HG02610 (cell line): ENCODE data around the gene COL20A1.

Experiments
- ATAC-seq: cut with Tn5 transposase; IDR thresholded peaks from one replicate; pipeline ENCODE4 v1.9.1; 2021; ENCODE audit warnings: mild to moderate bottlenecking, moderate library complexity; ENCODE audit not compliant: unreplicated experiment

COL20A1 gene

DNA sequence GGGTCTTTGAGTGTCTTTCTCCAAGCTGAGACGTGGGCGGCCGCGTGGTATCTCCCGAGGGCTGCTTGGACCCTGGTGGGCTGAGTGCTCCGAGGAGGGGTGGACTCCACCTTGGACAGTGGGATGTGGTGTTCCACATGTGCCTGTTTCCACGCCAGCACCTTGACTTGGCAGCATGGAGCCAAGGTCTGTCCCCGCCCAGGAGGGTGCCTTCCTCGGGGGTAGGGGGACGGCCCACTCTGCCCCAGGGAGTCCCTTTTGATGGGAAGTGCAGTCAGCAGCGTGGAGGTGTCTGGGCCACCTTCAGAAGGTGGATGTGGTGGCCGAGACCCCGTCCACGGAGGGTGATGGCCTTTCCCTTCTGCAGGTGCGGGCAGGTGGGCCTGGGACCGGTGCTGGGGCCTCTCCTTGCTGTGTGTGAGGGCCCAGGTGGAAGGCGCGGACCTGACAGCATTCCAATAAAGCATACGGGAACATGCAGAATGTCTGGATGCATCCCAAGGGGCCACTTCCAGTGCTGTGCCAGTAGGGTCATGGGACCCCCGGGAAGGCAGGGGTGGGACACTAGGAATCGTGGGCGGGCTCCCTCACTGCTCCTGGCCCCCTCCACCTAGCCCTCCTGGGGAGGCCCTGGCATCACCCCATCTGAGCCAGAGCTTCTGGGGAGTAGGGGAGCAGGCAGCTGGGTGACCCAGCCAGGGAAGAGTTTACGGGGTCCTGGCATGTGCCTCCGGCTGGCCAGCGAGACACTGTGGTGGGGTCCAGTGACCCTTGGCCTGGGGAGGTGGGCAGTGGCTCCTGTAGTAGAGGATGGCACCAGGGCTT, 3.5 kb upstream of the COL20A1 start:
- ATAC-seq: no peak

GRCh38 chr20:63290136-63290676, 2.8 kb upstream of the COL20A1 start:
- no peak for ATAC-seq

GRCh38 chr20:63290677-63291472, 2.1 kb upstream of the COL20A1 start:
- ATAC-seq: no peak

GRCh38 chr20:63291811-63292210, 1.2 kb upstream of the COL20A1 start:
- ATAC-seq: no peak

GRCh38 chr20:63292292-63292701, 689 bp upstream of the COL20A1 start:
- no peak for ATAC-seq

DNA sequence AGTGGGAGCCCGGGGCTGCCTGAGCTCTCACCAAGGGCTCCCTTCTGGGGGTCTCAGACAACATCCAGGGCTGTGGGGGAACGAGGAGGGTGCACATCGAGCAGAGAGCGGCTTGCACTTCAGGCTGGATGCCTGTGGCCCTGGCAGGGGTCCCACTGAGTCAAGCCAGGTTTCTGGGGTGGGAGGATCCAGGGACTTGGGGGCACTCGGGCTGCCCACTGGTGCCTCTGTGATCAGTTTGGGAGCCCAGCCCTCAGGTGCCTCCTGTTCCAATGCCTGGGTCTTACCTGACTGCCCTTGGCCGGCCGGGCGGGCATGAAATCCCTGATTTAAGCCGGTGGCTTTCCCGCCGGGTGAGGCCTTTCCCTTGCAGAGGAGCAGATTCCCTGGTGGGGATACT, 470 bp downstream of the COL20A1 start:
- ATAC-seq: no peak

- ATAC-seq: no peak
These were observed 1.0 kb downstream of the COL20A1 start for GRCh38 chr20:63293871-63294535.

DNA sequence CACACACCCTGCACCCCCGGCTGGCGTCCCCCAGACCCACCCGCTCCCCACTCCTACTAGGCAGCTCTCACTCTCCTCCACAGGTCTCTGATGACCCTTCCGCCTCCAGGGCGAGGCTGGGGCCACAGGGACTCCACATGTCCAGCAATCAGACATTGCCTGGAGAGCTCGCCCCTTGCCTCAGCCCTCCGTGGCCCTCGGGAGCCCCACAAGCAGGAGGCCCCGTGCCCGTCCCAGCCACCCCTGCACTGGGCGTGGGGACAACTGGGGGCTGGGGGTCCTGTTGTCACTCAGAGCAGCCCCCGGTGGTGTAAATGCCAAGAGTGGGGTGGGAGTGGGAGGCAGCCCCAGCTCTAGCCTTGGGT, 1.5 kb downstream of the COL20A1 start:
- no peak for ATAC-seq

- ATAC-seq: no peak
These were observed 2.0 kb downstream of the COL20A1 start for GRCh38 chr20:63295018-63295417.

DNA sequence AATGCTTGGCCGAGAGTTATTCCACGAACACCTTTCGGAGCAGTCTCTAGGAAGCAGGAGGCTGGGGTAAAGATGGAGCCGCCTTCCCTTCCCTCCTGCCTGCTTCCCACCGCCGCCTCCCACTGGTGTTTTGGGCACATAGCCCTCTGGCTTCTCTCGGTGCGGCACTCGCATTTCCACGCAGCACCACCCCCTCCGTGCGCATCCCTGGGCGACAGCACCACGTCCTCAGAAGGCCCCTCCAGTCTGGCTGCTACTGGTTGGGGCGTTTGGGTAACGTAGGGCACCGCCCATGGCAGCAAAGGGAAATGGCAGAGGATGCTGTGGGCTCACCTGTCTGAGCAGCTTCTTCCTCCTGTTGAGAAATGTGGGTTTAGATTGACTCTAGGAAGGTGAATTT, 2.4 kb downstream of the COL20A1 start:
- no peak for ATAC-seq

- ATAC-seq: no peak
These were observed 2.9 kb downstream of the COL20A1 start for GRCh38 chr20:63295846-63296245.

DNA sequence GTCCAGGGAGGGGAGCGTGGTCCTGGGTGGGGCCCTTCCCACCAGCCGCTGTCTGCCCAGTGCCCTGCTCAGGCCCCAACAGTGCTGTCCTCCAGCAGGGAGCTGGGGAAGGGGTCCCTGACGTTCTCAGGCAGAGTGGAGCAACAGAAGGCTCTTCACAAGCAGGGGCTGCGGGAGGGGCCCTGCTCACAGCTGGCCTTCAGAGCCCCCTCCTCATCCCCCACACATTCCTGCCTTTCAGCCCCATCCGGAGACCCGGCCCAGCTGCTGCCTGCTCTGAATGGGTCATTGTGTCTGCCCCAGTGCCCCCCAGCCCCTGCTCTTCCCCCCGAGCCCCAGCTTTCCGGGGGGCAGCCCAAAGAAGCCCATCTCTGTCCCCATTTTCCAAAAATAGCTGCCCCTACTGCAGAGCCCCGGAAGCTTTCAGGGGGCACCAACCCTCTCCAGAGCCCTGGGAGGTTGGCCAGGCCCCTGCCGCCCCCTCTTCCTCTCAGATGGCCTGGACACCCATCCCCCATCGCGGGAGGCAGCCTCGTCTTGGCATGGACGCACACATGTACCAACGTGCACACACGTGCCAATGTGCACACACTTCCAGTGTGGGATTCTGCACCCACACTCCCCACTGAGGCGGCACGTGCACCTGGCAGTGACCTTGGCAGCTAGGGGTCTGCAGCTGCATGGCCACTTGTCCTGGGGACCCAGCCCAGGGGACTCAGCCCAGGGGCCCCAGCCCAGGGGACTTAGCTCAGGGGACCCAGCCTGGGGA, 3.7 kb downstream of the COL20A1 start:
- no peak for ATAC-seq

DNA sequence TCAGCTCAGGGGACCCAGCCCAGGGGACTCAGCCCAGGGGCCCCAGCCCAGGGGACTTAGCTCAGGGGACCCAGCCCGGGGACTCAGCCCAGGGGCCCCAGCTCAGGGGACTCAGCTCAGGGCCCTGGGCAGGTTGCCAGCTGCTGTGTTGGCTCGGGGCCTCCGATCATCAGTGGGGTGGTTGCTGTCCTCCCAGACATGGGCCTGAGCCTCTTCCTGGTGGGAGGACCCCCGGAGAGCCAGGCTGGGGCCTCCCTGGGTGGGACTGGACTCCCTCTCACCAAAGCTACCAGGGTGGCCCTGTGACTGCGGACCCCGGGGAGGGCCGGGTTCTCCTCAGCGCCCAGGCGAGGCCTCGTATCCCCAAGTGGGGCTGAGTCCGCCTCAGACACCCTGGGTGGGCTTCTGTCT, 4.4 kb downstream of the COL20A1 start:
- ATAC-seq: no peak

DNA sequence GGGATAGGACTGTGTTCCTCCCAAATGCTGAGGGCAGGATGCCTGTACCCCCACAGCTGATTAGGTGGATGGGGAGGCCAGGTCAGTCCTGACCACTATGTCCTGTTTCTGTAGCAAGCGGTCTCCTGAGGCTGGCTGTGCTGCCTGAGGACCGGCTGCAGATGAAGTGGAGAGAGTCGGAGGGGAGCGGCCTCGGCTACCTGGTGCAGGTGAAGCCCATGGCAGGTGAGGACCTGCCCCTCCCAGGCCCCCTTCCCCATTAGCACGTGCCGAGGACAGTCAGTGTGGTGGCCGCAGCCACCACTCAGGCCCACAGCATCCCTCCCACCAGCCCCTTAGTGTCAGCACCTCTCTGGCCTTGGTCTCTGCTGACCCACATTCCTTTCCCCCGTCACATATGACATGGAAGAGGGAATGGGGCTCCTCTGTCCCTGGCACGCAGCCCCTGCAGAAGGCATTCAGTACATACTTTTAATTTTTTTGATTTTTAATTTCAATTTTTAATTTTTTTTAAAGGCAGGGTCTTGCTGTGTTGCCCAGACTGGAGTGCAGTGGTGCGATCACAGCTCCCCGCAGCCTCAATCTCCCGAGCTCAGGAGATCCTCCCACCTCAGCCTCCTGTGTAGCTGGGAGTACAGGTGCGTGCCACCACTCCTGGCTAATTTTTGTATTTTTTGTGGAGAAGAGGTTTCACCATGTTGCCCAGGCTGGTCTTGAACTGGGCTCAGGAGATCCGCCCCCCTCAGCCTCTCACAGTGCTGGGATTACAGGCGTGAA, 5.0 kb downstream of the COL20A1 start:
- no peak for ATAC-seq

DNA sequence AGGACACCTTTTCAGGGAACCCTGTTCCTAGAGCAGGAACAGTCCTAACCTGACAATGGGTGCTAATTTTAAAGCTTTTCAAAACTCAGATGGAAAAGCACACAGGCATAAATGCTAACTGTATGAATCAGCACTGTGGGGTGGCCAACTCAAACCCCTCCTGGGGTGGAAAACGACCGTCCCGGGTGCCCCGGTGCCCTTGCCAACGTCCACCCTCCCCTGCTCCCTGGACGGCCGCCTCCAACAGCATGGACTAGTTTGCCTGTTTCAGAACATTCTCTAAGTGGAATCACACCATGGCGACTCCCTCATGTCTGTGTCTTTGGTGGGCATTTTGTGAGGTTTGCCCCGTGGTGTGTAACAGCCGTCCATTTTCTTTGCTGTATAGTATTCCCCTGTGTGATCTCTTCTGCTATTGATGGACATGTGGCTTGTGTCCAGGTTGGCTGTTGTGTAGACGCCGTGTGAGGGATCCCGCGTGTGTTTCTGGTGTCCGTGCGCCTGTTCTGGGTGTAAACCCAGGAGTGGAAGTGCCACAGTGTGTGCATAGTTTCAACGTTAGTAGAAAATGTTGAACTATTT, 5.8 kb downstream of the COL20A1 start:
- no peak for ATAC-seq

- ATAC-seq: no peak
These were observed 8.7 kb downstream of the COL20A1 start for GRCh38 chr20:63301671-63302070.

- ATAC-seq: no peak
These were observed 10.2 kb downstream of the COL20A1 start for GRCh38 chr20:63303095-63303666.

DNA sequence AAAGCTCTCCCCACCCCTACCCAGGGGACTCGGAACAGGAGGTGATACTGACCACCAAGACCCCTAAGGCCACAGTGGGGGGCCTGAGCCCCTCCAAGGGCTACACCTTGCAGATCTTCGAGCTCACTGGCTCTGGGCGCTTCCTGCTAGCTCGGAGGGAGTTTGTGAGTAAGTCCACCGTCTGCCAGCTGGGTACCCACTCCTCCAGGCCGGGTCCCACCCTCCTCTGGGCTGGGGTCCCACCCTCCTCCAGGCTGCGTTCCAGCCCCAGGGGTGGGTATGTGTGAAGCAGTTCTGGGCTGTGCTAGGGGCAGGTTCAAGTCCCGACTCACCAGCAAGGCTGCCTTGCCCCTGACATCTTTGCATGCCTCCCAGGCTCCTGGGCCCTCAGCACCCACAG, 12.4 kb downstream of the COL20A1 start:
- no peak for ATAC-seq
